Nephron (organoid): ENCODE data around the gene FBXL16.

Experiments used
- H3K27ac Mint-ChIP-seq, 3 experiments: 2 replicates each; pipeline ENCODE4 v1.8.0; 2020; ENCODE audit warnings: mixed read lengths in 3 of 3, mild to moderate bottlenecking in 2 of 3, moderate library complexity in 1 of 3
- H3K27me3 Mint-ChIP-seq: 2 replicates; pipeline ENCODE4 v1.8.0; 2021; ENCODE audit warnings: low read depth, mild to moderate bottlenecking, moderate library complexity, mixed read lengths
- H3K36me3 Mint-ChIP-seq: 2 replicates; pipeline ENCODE4 v1.8.0; 2020; ENCODE audit warnings: low read depth, mixed read lengths
- H3K4me1 Mint-ChIP-seq: 2 replicates; pipeline ENCODE4 v1.8.0; 2020; ENCODE audit warnings: mixed read lengths
- H3K4me3 Mint-ChIP-seq, 3 experiments: 2 replicates each; pipeline ENCODE4 v1.8.0; 2020; ENCODE audit warnings: mild to moderate bottlenecking in 3 of 3, mixed read lengths in 3 of 3, moderate library complexity in 2 of 3
- H3K9me3 Mint-ChIP-seq: 2 replicates; pipeline ENCODE4 v1.8.0; 2020; ENCODE audit warnings: mixed read lengths
- TF ChIP-seq, protein P1 (sequence below), 3 experiments: fragments of 200-600 bp; sonication (generic); IDR thresholded peaks; one replicate each; pipeline ENCODE4 v1.5.0; 2021; ENCODE audit warnings: antibody characterized with exemption in 3 of 3; ENCODE audit not compliant: unreplicated experiment in 3 of 3

Gene FBXL16

DNA sequence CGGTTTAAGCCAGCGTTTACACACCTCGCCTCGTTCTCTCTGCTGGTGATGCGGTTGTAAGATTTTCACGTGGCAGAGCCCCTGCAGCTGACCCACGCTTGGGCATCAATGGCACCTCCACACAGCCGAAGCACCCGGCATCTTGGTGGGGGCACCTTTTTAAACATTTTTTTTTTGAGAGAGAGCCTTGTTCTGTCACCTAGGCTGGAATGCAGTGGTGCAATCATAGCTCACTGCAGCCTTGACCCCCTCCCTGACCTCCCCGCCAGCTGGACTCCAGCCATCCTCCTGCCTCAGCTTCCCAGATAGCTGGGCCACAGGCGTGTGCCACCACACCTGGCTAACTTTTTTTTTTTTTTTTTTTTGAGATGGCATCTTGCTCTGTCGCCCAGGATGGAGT lies 51.6 kb downstream of the FBXL16 start:
- no peaks in the 10 kb centered on the region for H3K4me1 Mint-ChIP-seq
- H3K36me3 Mint-ChIP-seq: no peaks in the 10 kb centered on the region
- H3K9me3 Mint-ChIP-seq: no peaks in the 10 kb centered on the region
- H3K4me3 Mint-ChIP-seq: peak overlapping the region in 2 of 3 experiments; percentile 37 to 48
- H3K27ac Mint-ChIP-seq: no peak overlapping the region
- H3K27me3 Mint-ChIP-seq: no peaks in the 10 kb centered on the region
- TF ChIP-seq, protein P1, sequence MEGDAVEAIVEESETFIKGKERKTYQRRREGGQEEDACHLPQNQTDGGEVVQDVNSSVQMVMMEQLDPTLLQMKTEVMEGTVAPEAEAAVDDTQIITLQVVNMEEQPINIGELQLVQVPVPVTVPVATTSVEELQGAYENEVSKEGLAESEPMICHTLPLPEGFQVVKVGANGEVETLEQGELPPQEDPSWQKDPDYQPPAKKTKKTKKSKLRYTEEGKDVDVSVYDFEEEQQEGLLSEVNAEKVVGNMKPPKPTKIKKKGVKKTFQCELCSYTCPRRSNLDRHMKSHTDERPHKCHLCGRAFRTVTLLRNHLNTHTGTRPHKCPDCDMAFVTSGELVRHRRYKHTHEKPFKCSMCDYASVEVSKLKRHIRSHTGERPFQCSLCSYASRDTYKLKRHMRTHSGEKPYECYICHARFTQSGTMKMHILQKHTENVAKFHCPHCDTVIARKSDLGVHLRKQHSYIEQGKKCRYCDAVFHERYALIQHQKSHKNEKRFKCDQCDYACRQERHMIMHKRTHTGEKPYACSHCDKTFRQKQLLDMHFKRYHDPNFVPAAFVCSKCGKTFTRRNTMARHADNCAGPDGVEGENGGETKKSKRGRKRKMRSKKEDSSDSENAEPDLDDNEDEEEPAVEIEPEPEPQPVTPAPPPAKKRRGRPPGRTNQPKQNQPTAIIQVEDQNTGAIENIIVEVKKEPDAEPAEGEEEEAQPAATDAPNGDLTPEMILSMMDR (IDR thresholded peaks at IDR 0.05; ENCODE audit: unreplicated experiment in 3 of 3): no peak

- Mint-ChIP-seq H3K27ac (no peak overlapping the region), H3K36me3 (no peaks in the 10 kb centered on the region), H3K4me1 (no peaks in the 10 kb centered on the region), H3K9me3 (no peaks in the 10 kb centered on the region), H3K27me3 (no peaks in the 10 kb centered on the region), H3K4me3 (peak overlapping the region; percentile 53 to 74 (median 64))
- TF ChIP-seq, protein P1 (IDR thresholded peaks at IDR 0.05; ENCODE audit: unreplicated experiment in 3 of 3): no peak
Measured at GRCh38 chr16:652454-653305, 52.9 kb downstream of the FBXL16 start.

GRCh38 chr16:651844-652243 lies 53.8 kb downstream of the FBXL16 start:
- Mint-ChIP-seq H3K27ac (no peak overlapping the region), H3K27me3 (no peaks in the 10 kb centered on the region), H3K36me3 (no peaks in the 10 kb centered on the region), H3K4me3 (peak overlapping the region; percentile 16 to 61 (median 20)), H3K4me1 (no peaks in the 10 kb centered on the region), H3K9me3 (no peaks in the 10 kb centered on the region)
- TF ChIP-seq, protein P1 (IDR thresholded peaks at IDR 0.05; ENCODE audit: unreplicated experiment in 3 of 3): no peak

DNA sequence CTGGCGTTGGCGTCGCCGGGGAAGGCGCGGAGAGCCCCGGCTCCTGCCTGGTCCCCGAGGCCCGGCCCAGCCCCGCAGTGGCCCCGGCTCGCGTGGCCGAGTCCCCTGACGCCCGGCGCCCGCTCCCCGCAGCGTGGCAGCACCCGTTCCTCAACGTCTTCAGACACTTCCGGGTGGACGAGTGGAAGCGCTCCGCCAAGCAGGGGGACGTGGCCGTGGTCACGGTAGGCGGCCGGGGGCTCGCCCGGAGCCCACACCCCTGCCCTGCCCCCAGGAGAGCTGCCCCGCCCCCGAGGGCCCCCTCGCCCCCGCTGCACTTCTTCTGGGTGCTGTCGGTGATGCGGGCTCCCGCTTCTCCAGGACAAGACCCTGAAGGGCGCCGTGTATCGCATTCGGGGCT lies 56.0 kb downstream of the FBXL16 start:
- Mint-ChIP-seq H3K27me3 (peaks cover 3% of the 10 kb centered on the region), H3K9me3 (no peaks in the 10 kb centered on the region), H3K4me1 (no peaks in the 10 kb centered on the region), H3K27ac (no peak overlapping the region), H3K36me3 (no peaks in the 10 kb centered on the region), H3K4me3 (peak overlapping the region; percentile 79 to 81 (median 80))
- TF ChIP-seq, protein P1 (IDR thresholded peaks at IDR 0.05; ENCODE audit: unreplicated experiment in 3 of 3): no peak

DNA sequence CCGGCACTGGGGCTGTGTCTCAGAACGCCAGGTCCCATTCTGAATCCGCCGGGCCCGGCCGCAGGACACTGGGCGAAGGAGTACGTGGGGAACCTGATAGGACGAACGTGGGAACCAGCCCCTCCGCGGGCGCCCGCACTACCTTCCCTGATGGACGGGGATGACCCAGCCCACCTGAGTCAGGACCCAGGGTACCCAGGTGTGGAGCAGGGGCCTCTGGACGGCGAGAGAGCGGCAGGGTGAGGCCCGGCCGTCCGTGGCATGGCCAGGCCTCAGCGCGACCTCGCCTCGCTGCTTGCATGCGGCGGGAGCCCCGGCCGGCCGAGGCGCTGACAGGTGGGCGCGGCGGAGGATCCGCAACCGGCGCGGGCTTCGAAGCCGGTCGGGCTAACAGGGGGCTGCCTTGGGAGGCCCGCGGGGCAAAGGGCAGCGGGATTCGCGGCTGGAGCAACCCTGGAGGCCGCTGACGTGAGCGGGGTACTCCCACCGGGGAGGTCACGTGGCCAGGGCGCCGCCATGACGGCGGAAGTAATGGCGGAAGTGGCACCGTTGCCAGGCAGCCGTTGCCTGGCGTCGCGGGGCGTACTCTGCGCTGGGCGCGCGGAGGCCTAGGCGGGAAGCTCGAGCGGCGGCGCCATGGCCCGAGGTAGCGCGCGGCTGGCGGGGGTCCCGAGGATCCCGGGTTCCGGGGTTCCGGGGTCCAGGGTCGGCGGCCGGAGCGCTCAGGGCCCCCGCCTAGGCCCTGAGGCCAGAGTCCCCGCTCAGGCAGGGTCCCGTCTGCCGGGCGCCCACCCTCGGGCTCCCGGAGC lies 56.6 kb downstream of the FBXL16 start, which contains the start of gene WDR90:
TSS of gene WDR90 (plus strand) at position 585 of the 809 bp plus-strand sequence. CDS start at position 637, 52 bp downstream.
- Mint-ChIP-seq H3K27ac (peak within 1 kb of the TSS in 2 of 3 experiments; percentile 69 to 79), H3K4me1 (no peaks in the 10 kb centered on the region), H3K9me3 (no peaks in the 10 kb centered on the region), H3K4me3 (peak within 1 kb of the TSS; percentile 79 to 84 (median 84)), H3K27me3 (peaks cover 9% of the 10 kb centered on the region), H3K36me3 (no peaks in the 10 kb centered on the region)
- TF ChIP-seq, protein P1 (IDR thresholded peaks at IDR 0.05; ENCODE audit: unreplicated experiment in 3 of 3): no peak
